PC-9 (cell line): ENCODE results near the gene HLA-DOB. TPM values are rescaled to one million over a fixed set of nuclear protein-coding genes. Genes with fewer than 3 reads are reported as not detected.
A peak's percentile ranks its signal among the peaks of the same experiment; 100 is the strongest.

Experiments used
- BruUV-seq: library from RNA; stranded (reverse); fragments of 400-500 nt; replicated peaks from 2 replicates; lab custom pipeline; 2021; lab: Mats Ljungman, UMichigan
- CTCF ChIA-PET: fragments of 300-600 bp; sonication (Branson Sonifier 250); formaldehyde crosslinking; loops from one replicate; lab custom pipeline; 2022; ENCODE audit warnings: antibody characterized with exemption; lab: Charles Lee
- POLR2A ChIA-PET: fragments of 300-600 bp; sonication (Branson Sonifier 250); formaldehyde crosslinking; loops from one replicate; lab custom pipeline; 2022; ENCODE audit warnings: antibody characterized with exemption; ENCODE audit not compliant: unreplicated experiment; lab: Charles Lee
- DNase-seq, 2 experiments: peaks; one replicate each; pipeline versions ENCODE4 v3.0.0 to v3.0.0-alpha.2; 2015 to 2022; ENCODE audit warnings: mixed read lengths in 1 of 2
- H2AFZ ChIP-seq: fragments of 200-600 bp; sonication (generic); 2 replicates; pipeline ENCODE4 v1.8.1; 2017; ENCODE audit warnings: antibody characterized with exemption
- H3F3A ChIP-seq: fragments of 200-600 bp; sonication (generic); 2 replicates; pipeline ENCODE4 v1.8.1; 2017; ENCODE audit warnings: antibody characterized with exemption, mild to moderate bottlenecking, low read depth; ENCODE audit not compliant: insufficient read depth
- H3K27ac ChIP-seq: fragments of 200-600 bp; sonication (generic); 2 replicates; pipeline ENCODE4 v1.6.1; 2016; ENCODE audit warnings: mixed run types
- H3K27me3 ChIP-seq: fragments of 200-600 bp; sonication (generic); 2 replicates; pipeline ENCODE4 v1.6.1; 2016; ENCODE audit warnings: low read depth, mixed run types; ENCODE audit not compliant: insufficient read depth
- H3K36me3 ChIP-seq: fragments of 200-600 bp; sonication (generic); 2 replicates; pipeline ENCODE4 v1.6.1; 2016; ENCODE audit warnings: low read depth, mixed run types
- H3K4me1 ChIP-seq: fragments of 200-600 bp; sonication (generic); replicated peaks from 2 replicates; pipeline ENCODE4 v1.6.1; 2016; ENCODE audit warnings: mixed run types; ENCODE audit not compliant: insufficient read depth
- H3K4me2 ChIP-seq: fragments of 200-600 bp; sonication (generic); 2 replicates; pipeline ENCODE4 v1.6.1; 2017; ENCODE audit warnings: mixed run types
- H3K4me3 ChIP-seq: fragments of 200-600 bp; sonication (generic); 2 replicates; pipeline ENCODE4 v1.6.1; 2016; ENCODE audit warnings: mixed run types
- H3K79me2 ChIP-seq: fragments of 200-600 bp; sonication (generic); 2 replicates; pipeline ENCODE4 v1.6.1; 2017; ENCODE audit warnings: low read depth, mixed run types
- H3K9me2 ChIP-seq: fragments of 200-600 bp; sonication (generic); 2 replicates; pipeline ENCODE4 v1.8.1; 2017; ENCODE audit warnings: mild to moderate bottlenecking; ENCODE audit not compliant: insufficient read depth
- H3K9me3 ChIP-seq: fragments of 200-600 bp; sonication (generic); 2 replicates; pipeline ENCODE4 v1.8.1; 2016; ENCODE audit warnings: low read depth; ENCODE audit not compliant: insufficient read depth
- H4K20me1 ChIP-seq: fragments of 200-600 bp; sonication (generic); 2 replicates; pipeline ENCODE4 v1.8.1; 2017; ENCODE audit not compliant: insufficient read depth
- EZH2 ChIP-seq: fragments of 200-600 bp; sonication (generic); IDR thresholded peaks from 2 replicates; pipeline ENCODE4 v1.8.0; 2017; ENCODE audit warnings: antibody characterized with exemption, low read depth
- intact Hi-C: fragments of 100-400 bp; cut with micrococcal nuclease; formaldehyde crosslinking; loops from one replicate; pipeline ENCODE4 v1.10.0; 2022; ENCODE audit not compliant: unreplicated experiment
- total RNA-seq: library from RNA; stranded (reverse); gene quantifications from 2 replicates; pipeline ENCODE4 v1.2.3, GENCODE V29; 2021
- TF ChIP-seq, protein P1 (sequence below): fragments of 200-600 bp; sonication (generic); conservative IDR thresholded peaks from 2 replicates; pipeline ENCODE4 v1.6.1; 2017; ENCODE audit warnings: mixed run types, antibody characterized with exemption, mild to moderate bottlenecking, moderate library complexity

Gene HLA-DOB
- total RNA-seq, 1 experiment from 2014 or later: 3.4 TPM

DNA sequence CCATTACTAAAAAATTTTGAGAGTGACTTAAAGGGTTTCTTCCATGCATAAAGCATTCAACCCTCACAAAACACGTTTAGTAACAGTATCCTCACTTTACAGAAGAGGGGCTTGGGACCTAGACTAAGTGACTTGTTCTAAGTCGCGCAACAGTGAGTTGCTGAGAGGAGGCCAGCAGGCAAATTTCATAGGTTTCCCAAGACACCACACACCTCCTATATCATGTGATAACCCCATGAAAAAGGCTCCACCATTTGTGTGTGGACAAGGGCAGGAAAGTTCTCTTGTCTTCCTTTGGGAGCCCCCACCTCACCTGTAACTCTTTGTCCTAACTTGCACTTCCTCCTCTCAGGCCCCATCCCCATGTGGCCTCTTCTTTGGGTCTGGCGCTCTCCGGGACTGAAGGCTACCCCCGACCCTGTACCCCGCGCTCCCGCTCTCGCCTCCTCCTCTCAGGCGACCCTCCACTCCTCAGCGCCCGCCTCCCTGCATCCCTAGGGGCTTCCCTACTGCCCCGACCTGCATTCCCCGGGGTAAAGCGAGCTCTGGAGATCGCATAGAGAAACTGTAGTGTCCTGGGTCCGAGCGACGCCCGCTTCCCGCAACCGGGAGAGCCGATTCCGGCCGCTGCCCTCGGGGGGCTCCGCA, 26.7 kb upstream of the HLA-DOB start:
- CTCF ChIA-PET: interaction anchor here (1.1 kb wide), 2 partner anchors 13 to 18 kb away, joined by 3 to 4 read pairs; no protein-coding TSS in a partner anchor
- Histone ChIP-seq H2AFZ (peak overlapping the region; percentile 86), H3F3A (0 out of 2 replicates have a peak, but pooled peaks cover 9% of the 10 kb centered on the region), H3K4me1 (peaks cover 6% of the 10 kb centered on the region; the same call in 1 of the 2 replicates), H3K36me3 (no peaks in the 10 kb centered on the region), H3K9me2 (no peaks in the 10 kb centered on the region), H3K27me3 (no peaks in the 10 kb centered on the region), H4K20me1 (no peaks in the 10 kb centered on the region), H3K9me3 (no peaks in the 10 kb centered on the region), H3K27ac (no peak overlapping the region), H3K4me3 (peak overlapping the region; percentile 91), H3K79me2 (no peaks in the 10 kb centered on the region), H3K4me2 (peak overlapping the region; percentile 85)
- intact Hi-C loops: loop anchor here (10.0 kb wide), 1 partner anchor 861 kb away; no protein-coding TSS in a partner anchor
- no peak for DNase-seq
- POLR2A ChIA-PET: no interaction called here
- no peak for TF ChIP-seq EZH2
- TF ChIP-seq, protein P1, sequence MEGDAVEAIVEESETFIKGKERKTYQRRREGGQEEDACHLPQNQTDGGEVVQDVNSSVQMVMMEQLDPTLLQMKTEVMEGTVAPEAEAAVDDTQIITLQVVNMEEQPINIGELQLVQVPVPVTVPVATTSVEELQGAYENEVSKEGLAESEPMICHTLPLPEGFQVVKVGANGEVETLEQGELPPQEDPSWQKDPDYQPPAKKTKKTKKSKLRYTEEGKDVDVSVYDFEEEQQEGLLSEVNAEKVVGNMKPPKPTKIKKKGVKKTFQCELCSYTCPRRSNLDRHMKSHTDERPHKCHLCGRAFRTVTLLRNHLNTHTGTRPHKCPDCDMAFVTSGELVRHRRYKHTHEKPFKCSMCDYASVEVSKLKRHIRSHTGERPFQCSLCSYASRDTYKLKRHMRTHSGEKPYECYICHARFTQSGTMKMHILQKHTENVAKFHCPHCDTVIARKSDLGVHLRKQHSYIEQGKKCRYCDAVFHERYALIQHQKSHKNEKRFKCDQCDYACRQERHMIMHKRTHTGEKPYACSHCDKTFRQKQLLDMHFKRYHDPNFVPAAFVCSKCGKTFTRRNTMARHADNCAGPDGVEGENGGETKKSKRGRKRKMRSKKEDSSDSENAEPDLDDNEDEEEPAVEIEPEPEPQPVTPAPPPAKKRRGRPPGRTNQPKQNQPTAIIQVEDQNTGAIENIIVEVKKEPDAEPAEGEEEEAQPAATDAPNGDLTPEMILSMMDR: no peak
- no TSS peak for BruUV-seq

DNA sequence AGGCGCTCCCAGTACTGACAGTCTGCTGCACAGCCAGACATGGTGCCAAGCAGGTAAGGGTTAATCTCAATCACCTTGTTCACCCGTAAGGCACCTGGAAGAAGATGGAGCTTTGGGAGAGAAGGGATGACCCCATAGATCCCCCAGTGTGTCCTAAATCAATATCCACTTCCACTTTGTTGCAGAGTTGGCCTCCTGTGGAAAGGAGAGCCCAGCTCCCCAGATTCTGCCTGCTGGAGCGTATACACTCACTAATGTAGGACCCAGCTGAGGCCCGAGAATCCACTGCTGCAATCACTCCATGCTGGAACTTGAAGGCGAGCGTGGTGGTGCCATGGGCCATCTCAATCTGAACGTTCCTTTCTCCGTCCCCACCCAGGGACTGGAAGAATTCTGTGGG, 25.9 kb upstream of the HLA-DOB start:
- POLR2A ChIA-PET: no interaction called here
- Histone ChIP-seq H2AFZ (no peak overlapping the region), H3K9me3 (no peaks in the 10 kb centered on the region), H3K79me2 (no peaks in the 10 kb centered on the region), H3K4me1 (peaks cover 6% of the 10 kb centered on the region; the same call in 1 of the 2 replicates), H4K20me1 (no peaks in the 10 kb centered on the region), H3K27ac (no peak overlapping the region), H3K9me2 (no peaks in the 10 kb centered on the region), H3K4me2 (peak overlapping the region; percentile 85), H3F3A (0 out of 2 replicates have a peak, but pooled peaks cover 9% of the 10 kb centered on the region), H3K4me3 (peak overlapping the region; percentile 91; the same call in 1 of the 2 replicates), H3K27me3 (no peaks in the 10 kb centered on the region), H3K36me3 (no peaks in the 10 kb centered on the region)
- CTCF ChIA-PET: interaction anchor here (1.5 kb wide), 1 partner anchor 26 kb away, joined by 4 read pairs; no protein-coding TSS in a partner anchor
- no peak for DNase-seq
- TF ChIP-seq, protein P1: no peak
- TF ChIP-seq EZH2: no peak
- intact Hi-C loops: loop anchor here (10.0 kb wide), 1 partner anchor 862 kb away; no protein-coding TSS in a partner anchor
- no TSS peak for BruUV-seq

GRCh38 chr6:32842021-32842650, 25.3 kb upstream of the HLA-DOB start:
- ChIA-PET CTCF (interaction anchor here (1.5 kb wide), 1 partner anchor 26 kb away, joined by 4 read pairs; no protein-coding TSS in a partner anchor), POLR2A (no interaction called here)
- H3F3A ChIP-seq: 0 out of 2 replicates have a peak, but pooled peaks cover 9% of the 10 kb centered on the region
- H3K4me1 ChIP-seq: peaks cover 10% of the 10 kb centered on the region
- BruUV-seq: no TSS peak
- H4K20me1 ChIP-seq: no peaks in the 10 kb centered on the region
- intact Hi-C loops: loop anchor here (10.0 kb wide), 1 partner anchor 863 kb away; no protein-coding TSS in a partner anchor
- H3K27me3 ChIP-seq: no peaks in the 10 kb centered on the region
- H3K9me3 ChIP-seq: no peaks in the 10 kb centered on the region
- no peaks in the 10 kb centered on the region for H3K36me3 ChIP-seq
- DNase-seq: no peak
- no peak overlapping the region for H3K4me2 ChIP-seq
- no peaks in the 10 kb centered on the region for H3K79me2 ChIP-seq
- H3K9me2 ChIP-seq: no peaks in the 10 kb centered on the region
- no peak overlapping the region for H2AFZ ChIP-seq
- no peak overlapping the region for H3K4me3 ChIP-seq
- no peak overlapping the region for H3K27ac ChIP-seq
- TF ChIP-seq, protein P1: no peak
- TF ChIP-seq EZH2: no peak
